H1 (cell line): Measurements from ENCODE around the gene DPM3. TPM values are rescaled to one million over a fixed set of nuclear protein-coding genes. Genes with fewer than 3 reads are reported as not detected.

Experiments used
- CHD7 ChIP-seq: fragments of 300-600 bp; sonication (generic); IDR thresholded peaks from 2 replicates; pipeline ENCODE4 v1.7.1; 2012; ENCODE audit warnings: low read length, moderate library complexity, mild to moderate bottlenecking, inconsistent platforms; ENCODE audit not compliant: insufficient replicate concordance
- polyA plus RNA-seq, 7 experiments: library from polyadenylated mRNA; depleted of rRNA in 3 of 7; stranded (reverse) in 5 of 7; unstranded in 2 of 7; fragments of >200 nt in 5 of 7; fragments of 200-250 nt in 2 of 7; gene quantifications; 1 replicate in 5 of 7; 2 replicates in 1 of 7; 4 replicates in 1 of 7; pipeline versions ENCODE4 v1.2.1 to v1.2.3, GENCODE V29; 2011 to 2013; ENCODE audit warnings: missing spikeins in 2 of 7, mixed read lengths in 2 of 7
- total RNA-seq: library from RNA; stranded (reverse); fragmentation: NEBNext Ultra II Directional; extraction: Animal tissue kit (Norgen Biotek cat#: 25700); gene quantifications from 2 replicates; pipeline ENCODE4 v1.2.1, GENCODE V29; 2021

The DPM3 gene
- total and polyA plus RNA-seq, 2 of the 8 experiments (the other 6 are each of a cell fraction or from before 2014, with no cell fraction given) = 44.8 to 227 TPM

GRCh38 chr1:155125946-155126555, 14.3 kb downstream of the DPM3 start (continued):
- no peak for TF ChIP-seq CHD7
